ENCODE results near the gene NXPH1.

NXPH1 gene

GRCh38 chr7:8511855-8512254 lies 78.4 kb downstream of the NXPH1 start:
- DNase-seq, result no peak

DNA sequence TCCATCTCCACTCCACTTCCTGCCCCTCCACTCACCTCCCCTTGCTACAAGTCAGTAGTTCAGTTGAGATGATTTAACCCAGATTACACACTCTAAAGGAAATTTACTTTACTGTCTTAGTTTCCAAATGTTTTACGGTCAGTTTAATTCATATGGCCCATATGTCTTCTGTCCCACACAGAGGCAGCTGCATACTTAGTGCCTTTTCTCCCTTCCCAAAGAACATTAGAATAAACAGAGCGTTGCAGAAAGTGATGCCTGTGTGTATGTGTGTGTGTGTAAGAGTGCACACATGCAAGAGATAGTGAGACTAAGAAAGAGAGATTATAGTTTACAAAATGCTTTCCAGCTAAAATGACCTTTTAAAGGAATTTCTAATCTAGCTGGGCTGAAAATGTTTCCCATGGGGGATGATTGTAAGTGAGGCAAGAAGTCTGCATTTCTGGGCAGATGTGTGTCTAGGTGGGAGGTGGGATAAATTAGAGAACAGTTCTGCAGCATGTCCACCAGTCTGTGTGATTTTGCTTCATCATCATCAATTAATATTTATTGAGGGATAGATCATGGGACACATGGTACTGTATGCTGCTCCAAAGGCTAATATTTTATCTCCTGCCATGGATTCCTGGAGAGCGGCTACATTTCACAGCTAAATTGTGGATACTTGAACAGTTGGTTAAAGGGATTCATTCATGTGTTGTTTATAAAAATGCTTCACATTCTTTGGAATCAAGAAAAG lies 81.5 kb downstream of the NXPH1 start:
- no peak for DNase-seq

DNA sequence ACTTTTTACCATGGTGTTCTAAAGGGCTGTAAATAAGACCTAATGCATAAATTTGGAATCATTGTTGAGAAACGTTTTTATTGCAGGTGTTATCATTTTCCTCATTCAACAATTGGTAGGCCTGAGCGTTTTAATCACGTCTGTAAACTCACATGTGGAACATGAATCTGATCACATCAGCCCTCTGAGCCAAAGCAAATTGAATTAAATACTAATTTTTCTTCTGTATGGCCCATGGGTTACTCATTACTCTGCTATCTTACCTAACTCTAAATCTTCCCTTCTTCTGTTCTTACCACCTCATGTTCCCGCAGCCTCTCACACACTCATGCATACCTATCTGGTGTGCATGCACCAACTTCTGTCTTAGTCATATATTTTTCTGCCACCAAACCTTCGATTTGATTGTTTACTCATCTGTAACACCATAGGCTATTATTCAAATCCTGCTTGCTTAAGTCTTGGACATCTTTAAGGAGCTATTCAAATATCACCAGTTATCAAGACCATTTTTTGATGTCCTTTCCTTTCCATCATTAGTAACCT lies 82.3 kb downstream of the NXPH1 start:
- no peak for DNase-seq

DNA sequence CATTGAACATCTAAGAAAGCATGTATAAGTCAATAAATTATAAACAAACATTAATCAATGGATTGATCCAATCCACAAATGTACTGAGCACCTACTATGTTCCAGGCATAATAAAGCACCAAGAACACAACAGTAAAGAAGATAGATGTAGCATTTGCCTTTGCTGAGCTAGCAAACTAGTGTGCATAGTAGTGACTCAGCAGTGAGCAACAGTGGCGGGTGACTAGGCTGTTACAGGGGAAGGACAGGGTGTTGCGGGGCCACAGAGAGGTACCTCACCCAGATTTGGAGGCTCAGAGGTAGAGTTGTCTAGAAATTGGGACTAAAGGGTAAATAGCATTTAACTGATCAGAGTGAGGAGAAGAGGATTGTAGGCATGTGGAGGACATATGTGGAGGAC lies 83.6 kb downstream of the NXPH1 start:
- DNase-seq, result no peak

DNA sequence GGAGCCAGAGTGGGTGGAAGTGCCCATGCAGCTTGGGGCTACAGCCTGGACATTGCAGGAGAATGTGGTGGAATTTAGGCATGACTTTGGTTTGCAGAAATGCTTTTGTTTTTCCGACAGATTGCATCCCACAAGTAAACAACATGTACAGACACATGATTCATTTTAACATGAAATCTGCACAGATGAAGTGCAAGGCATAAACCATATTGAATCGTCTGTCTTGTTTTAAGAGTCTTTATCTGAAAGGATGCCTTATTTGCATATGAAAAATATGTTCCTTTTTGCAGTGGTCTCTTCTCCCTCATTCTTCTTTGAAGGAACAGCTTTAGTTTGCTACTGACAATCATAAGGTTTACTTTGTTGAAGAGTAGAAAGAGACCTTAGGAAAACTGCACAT lies 94.9 kb downstream of the NXPH1 start:
- no peak for DNase-seq

- DNase-seq, result no peak
Observed at GRCh38 chr7:8531991-8532515, 98.6 kb downstream of the NXPH1 start.

DNA sequence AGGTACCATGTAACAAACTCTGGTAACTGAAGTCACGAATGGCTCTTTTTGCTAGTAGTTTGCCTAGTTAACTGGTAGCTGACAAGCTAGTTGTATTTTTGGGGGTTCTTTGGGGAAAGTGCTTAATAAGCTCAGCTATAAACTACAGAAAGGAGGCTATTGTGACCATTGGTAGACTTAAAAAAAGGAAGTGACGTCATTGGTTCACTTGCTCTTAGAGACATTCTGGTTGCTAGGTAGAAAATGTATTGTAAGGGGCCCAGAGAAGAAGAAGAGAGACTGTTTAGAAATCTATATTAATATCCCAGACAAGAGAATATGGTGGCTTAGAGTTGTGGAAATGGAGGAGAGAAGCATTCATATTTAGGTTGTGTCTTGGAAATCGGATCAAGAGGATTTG lies 103.0 kb downstream of the NXPH1 start:
- DNase-seq, result no peak

DNA sequence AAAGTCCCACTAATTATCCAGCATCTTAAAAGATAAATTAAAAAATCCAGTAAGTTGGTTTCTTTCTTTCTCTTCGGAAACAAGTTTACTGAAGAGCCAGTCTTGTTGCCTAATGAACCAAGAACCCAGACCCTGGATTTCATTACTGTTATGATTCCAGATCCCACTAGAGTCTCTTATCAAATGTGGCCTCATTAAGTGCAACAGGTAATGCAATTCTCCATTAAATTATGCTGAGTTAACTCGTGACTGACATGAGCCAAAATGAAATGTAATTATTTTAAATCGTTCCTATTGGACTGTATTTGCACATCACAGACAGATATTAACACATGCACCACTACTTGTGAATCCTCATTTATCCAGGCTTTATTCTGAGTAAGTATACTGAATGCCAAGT lies 115.6 kb downstream of the NXPH1 start:
- DNase-seq, result no peak

GRCh38 chr7:8560501-8560900 lies 127.1 kb downstream of the NXPH1 start:
- no peak for DNase-seq

DNA sequence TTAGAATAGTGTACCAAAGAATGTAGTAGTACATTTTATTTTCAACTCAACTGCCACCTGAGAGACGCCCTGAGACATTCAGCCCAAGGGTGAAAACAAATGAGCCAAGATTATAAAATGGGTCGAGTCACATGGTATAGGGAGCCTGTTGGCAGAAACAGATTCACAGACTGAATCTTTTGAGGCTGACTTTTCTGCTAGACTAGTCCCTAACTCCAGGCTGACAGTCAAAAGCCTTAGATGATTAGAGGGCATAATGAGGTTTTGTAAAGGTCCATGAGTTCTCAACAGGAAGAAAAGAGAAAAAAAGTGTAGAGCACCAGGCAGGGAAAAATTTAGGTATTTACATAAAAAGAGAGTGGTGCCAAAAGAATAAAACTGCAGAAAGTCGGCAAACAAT lies 128.0 kb downstream of the NXPH1 start:
- DNase-seq, result no peak

GRCh38 chr7:8564281-8564680 lies 130.9 kb downstream of the NXPH1 start:
- DNase-seq, result no peak

- no peak for DNase-seq
Observed at GRCh38 chr7:8566016-8566415, 132.6 kb downstream of the NXPH1 start.

GRCh38 chr7:8567626-8568025 lies 134.2 kb downstream of the NXPH1 start:
- no peak for DNase-seq

DNA sequence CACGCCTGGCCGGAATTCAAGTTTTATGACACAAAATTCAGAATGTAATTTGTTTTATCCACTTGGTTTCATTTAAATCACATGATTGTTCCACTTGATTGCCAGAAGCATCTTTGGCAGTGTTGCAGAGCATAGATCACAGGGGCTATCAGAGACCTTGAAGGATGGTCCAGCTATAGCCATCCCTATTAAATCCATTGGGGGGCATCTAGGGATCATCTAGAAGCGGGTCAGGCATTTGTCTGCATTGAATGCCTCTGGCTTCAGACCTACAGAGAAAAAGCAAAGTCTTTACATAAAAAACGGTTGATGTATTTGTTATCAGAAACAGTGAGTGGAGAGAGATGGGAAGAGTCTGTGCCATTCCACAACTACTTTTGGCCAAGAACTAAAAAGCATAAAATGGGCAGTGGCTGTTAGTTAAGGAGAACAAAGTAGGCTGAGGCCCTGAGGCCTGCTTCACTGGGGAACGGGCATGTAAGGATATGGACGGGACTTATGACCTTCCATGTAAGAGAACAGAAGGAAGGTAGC lies 146.3 kb downstream of the NXPH1 start:
- DNase-seq, result no peak

GRCh38 chr7:8581842-8582241 lies 148.4 kb downstream of the NXPH1 start:
- DNase-seq, result no peak

GRCh38 chr7:8582728-8583127 lies 149.3 kb downstream of the NXPH1 start:
- no peak for DNase-seq

DNA sequence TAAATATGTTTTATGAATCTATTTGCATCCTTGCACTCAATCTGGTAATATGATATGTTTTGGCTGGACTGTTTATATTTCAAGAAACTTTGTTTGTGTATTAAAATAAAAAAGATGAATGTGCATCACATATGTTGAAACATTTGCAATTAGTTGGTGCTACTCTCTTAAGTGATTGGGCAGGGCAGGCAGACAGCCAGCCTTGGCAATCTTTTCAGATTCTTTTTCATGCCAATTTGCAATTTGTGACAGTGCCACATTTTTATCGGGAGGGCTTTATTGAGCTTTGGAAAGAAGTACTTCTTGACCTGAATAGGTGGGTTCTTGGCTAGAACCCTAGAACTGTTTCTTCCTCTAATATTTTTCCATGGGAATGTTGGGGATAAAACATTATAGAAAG lies 152.2 kb downstream of the NXPH1 start:
- no peak for DNase-seq

DNA sequence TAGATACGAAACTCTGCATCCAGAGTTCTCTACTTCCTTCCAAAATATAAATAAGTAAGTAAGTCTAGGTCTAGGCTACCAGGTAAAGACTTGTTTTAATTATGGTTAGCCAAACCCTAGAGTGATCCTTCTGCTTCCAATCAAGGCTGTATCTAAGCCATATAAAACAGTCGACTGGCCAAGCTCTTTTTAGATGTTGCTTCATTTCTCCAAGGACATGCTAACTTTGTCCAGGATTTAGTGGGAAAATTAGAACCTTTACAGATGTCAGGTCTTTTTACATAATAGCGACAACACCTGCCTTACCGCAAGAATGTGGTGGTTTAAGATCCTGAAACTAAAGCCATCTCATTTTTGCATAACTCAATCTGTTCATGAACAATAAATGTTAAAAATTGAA lies 156.8 kb downstream of the NXPH1 start:
- no peak for DNase-seq

GRCh38 chr7:8590791-8591190 lies 157.4 kb downstream of the NXPH1 start:
- DNase-seq, result no peak

GRCh38 chr7:8591289-8591688 lies 157.9 kb downstream of the NXPH1 start:
- DNase-seq, result no peak

DNA sequence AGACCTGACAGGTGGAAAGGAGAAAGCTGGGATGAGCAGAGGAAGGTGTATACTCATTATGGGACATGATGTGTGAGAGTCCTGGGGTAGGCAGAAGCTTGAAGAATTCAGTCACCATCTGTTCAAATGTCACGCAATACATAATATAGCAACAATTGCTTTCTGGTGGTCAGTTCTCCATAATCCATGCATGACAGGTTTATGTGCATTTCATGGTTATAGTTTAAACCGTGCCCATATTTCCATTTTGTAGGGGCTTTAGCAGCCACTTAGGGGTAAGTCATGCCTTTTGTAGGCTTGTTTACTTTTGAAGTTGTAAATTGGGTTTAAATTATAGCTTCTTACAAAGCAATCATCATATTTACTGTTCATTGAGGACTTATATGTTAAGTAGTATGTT lies 158.8 kb downstream of the NXPH1 start:
- DNase-seq, result no peak

DNA sequence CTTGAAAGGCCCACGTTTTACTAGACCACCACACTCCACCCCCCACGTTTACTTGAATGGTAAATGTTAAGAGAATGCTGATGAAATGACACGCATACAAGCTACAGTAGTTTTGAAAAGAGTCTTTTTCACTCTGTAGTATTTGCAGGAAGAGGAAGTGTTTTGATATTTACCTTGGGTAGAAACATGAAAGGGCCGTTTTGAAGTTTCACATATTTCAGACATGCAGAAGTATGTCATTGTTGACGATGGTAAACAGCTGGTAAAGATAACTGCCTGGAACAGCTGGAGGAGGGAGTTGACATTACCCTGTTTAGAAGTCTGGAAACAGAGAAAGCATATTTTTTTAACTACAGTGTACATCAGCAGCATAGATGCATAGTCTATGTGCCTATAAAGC lies 160.7 kb downstream of the NXPH1 start:
- DNase-seq, result no peak

DNA sequence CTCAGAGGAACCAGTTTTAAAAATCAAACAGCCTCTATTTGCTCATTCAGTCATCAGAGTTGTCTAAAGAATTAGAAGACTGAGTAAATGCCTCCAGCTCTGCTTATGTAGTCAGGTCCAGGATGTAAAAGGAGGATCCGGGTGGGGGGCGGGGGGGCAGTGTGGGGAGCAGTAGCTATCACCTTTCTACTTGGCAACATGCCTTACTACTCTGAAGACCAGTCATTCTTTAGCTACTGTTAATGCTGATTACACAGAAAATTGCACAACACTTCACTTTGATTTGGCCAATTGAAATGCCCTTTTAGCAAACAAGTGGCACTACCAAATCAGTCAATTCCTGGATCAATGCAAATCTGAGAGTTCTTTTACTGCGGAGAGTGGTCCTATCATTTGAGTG lies 164.2 kb downstream of the NXPH1 start:
- DNase-seq, result no peak

GRCh38 chr7:8601121-8601520 lies 167.7 kb downstream of the NXPH1 start:
- no peak for DNase-seq

GRCh38 chr7:8605221-8605620 lies 171.8 kb downstream of the NXPH1 start:
- DNase-seq, result no peak
